KMS-11 (cell line): Measurements from ENCODE around the gene PSMB7.

ENCODE experiments used
- H2AFZ ChIP-seq: fragments of 200-600 bp; sonication (generic); 2 replicates; pipeline ENCODE4 v1.6.1; 2016; ENCODE audit warnings: antibody characterized with exemption, mixed run types, low read depth
- H3K27ac ChIP-seq: fragments of 200-600 bp; sonication (generic); 2 replicates; pipeline ENCODE4 v1.6.1; 2016; ENCODE audit warnings: mild to moderate bottlenecking, mixed run types
- H3K27me3 ChIP-seq: fragments of 200-600 bp; sonication (generic); 2 replicates; pipeline ENCODE4 v1.6.1; 2017; ENCODE audit warnings: mild to moderate bottlenecking, low read depth, mixed run types, moderate library complexity; ENCODE audit not compliant: insufficient read depth
- H3K36me3 ChIP-seq: fragments of 200-600 bp; sonication (generic); 2 replicates; pipeline ENCODE4 v1.6.1; 2017; ENCODE audit warnings: mild to moderate bottlenecking, mixed run types; ENCODE audit not compliant: insufficient read depth
- H3K4me1 ChIP-seq: fragments of 200-600 bp; sonication (generic); 2 replicates; pipeline ENCODE4 v1.6.1; 2016; ENCODE audit warnings: mild to moderate bottlenecking, low read depth, mixed run types; ENCODE audit not compliant: poor library complexity, severe bottlenecking
- H3K4me2 ChIP-seq: fragments of 200-600 bp; sonication (generic); 2 replicates; pipeline ENCODE4 v1.7.0; 2016; ENCODE audit warnings: mild to moderate bottlenecking, mixed run types
- H3K4me3 ChIP-seq: fragments of 200-600 bp; sonication (generic); IDR thresholded peaks from 2 replicates; pipeline ENCODE4 v1.6.1; 2017; ENCODE audit warnings: low read depth, low read length, mixed read lengths; ENCODE audit not compliant: insufficient read depth
- H3K79me2 ChIP-seq: fragments of 200-600 bp; sonication (generic); 2 replicates; pipeline ENCODE4 v1.6.1; 2016; ENCODE audit warnings: low read depth, mixed run types; ENCODE audit not compliant: insufficient read depth
- H3K9ac ChIP-seq: fragments of 200-600 bp; sonication (generic); 2 replicates; pipeline ENCODE4 v1.6.1; 2016; ENCODE audit warnings: mild to moderate bottlenecking, mixed run types
- H4K20me1 ChIP-seq: fragments of 200-600 bp; sonication (generic); 2 replicates; pipeline ENCODE4 v1.6.1; 2016; ENCODE audit warnings: mild to moderate bottlenecking, mixed run types; ENCODE audit not compliant: insufficient read depth
- CTCF ChIP-seq: fragments of 200-600 bp; sonication (generic); conservative IDR thresholded peaks from 2 replicates; pipeline ENCODE4 v1.6.1; 2017; ENCODE audit warnings: low read depth, mild to moderate bottlenecking, antibody characterized with exemption, low read length, moderate library complexity, mixed read lengths

PSMB7 gene

GRCh38 chr9:124454296-124454695 is 39.1 kb upstream of the PSMB7 start:
- H3K27me3 ChIP-seq: peaks cover 6% of the 10 kb centered on the region; the same call in 1 of the 2 replicates
- H3K27ac ChIP-seq: no peak overlapping the region
- no peak overlapping the region for H3K4me3 ChIP-seq
- no peaks in the 10 kb centered on the region for H3K4me1 ChIP-seq
- H3K79me2 ChIP-seq: no peaks in the 10 kb centered on the region
- no peaks in the 10 kb centered on the region for H4K20me1 ChIP-seq
- TF ChIP-seq CTCF: no peak
- no peak overlapping the region for H3K9ac ChIP-seq
- no peaks in the 10 kb centered on the region for H3K36me3 ChIP-seq
- H2AFZ ChIP-seq: no peak overlapping the region
- no peak overlapping the region for H3K4me2 ChIP-seq

- no peak overlapping the region for H3K4me3 ChIP-seq
- peaks cover 6% of the 10 kb centered on the region; the same call in 1 of the 2 replicates for H3K27me3 ChIP-seq
- no peak overlapping the region for H3K9ac ChIP-seq
- H3K4me2 ChIP-seq: no peak overlapping the region
- no peak overlapping the region for H2AFZ ChIP-seq
- no peak overlapping the region for H3K27ac ChIP-seq
- no peak for TF ChIP-seq CTCF
- no peaks in the 10 kb centered on the region for H3K4me1 ChIP-seq
- no peaks in the 10 kb centered on the region for H4K20me1 ChIP-seq
- H3K79me2 ChIP-seq: no peaks in the 10 kb centered on the region
- no peaks in the 10 kb centered on the region for H3K36me3 ChIP-seq
These were observed 38.4 kb upstream of the PSMB7 start for GRCh38 chr9:124453586-124454191.

GRCh38 chr9:124452841-124453585 is 37.8 kb upstream of the PSMB7 start:
- no peak overlapping the region for H3K4me2 ChIP-seq

GRCh38 chr9:124452326-124452725 is 37.1 kb upstream of the PSMB7 start:
- no peaks in the 10 kb centered on the region for H3K4me1 ChIP-seq
- H3K27me3 ChIP-seq: peaks cover 6% of the 10 kb centered on the region; the same call in 1 of the 2 replicates
- H3K4me2 ChIP-seq: no peak overlapping the region
- no peak overlapping the region for H3K9ac ChIP-seq
- H4K20me1 ChIP-seq: no peaks in the 10 kb centered on the region
- no peak for TF ChIP-seq CTCF
- no peak overlapping the region for H3K4me3 ChIP-seq
- H3K36me3 ChIP-seq: no peaks in the 10 kb centered on the region
- no peak overlapping the region for H2AFZ ChIP-seq
- H3K27ac ChIP-seq: no peak overlapping the region
- no peaks in the 10 kb centered on the region for H3K79me2 ChIP-seq

More at GRCh38 chr9:124452841-124453585, 37.8 kb upstream of the PSMB7 start:
- H3K4me3 ChIP-seq: no peak overlapping the region
- H3K27ac ChIP-seq: no peak overlapping the region
- H3K4me1 ChIP-seq: no peaks in the 10 kb centered on the region
- no peak overlapping the region for H3K9ac ChIP-seq
- H2AFZ ChIP-seq: no peak overlapping the region
- H3K79me2 ChIP-seq: no peaks in the 10 kb centered on the region
- no peaks in the 10 kb centered on the region for H4K20me1 ChIP-seq
- no peak for TF ChIP-seq CTCF
- H3K27me3 ChIP-seq: peaks cover 6% of the 10 kb centered on the region; the same call in 1 of the 2 replicates
- H3K36me3 ChIP-seq: no peaks in the 10 kb centered on the region
